WTC11 (cell line): Measurements from ENCODE around the gene PRR5L.

Source experiments
- ATF2 ChIP-seq: sonication (generic); formaldehyde crosslinking; IDR thresholded peaks from 2 replicates; pipeline ENCODE4 v1.8.1; 2022; ENCODE audit warnings: low read depth, missing genetic modification reagents, borderline replicate concordance
- ATF6 ChIP-seq: sonication (generic); formaldehyde crosslinking; IDR thresholded peaks from 2 replicates; pipeline ENCODE4 v1.8.1; 2023; ENCODE audit warnings: mild to moderate bottlenecking, missing genetic modification reagents
- CREB1 ChIP-seq: sonication (generic); formaldehyde crosslinking; IDR thresholded peaks from 2 replicates; pipeline ENCODE4 v1.8.0; 2023; ENCODE audit warnings: mild to moderate bottlenecking, missing genetic modification reagents
- CTCF ChIP-seq: fragments of 200-600 bp; IDR thresholded peaks from 2 replicates; pipeline ENCODE4 v1.8.0; 2022; ENCODE audit warnings: antibody characterized with exemption
- ELF4 ChIP-seq: sonication (generic); formaldehyde crosslinking; IDR thresholded peaks from 2 replicates; pipeline ENCODE4 v1.8.1; 2022; ENCODE audit warnings: low read depth, mild to moderate bottlenecking, moderate library complexity, missing genetic modification reagents
- FOXP4 ChIP-seq: sonication (generic); formaldehyde crosslinking; IDR thresholded peaks from 2 replicates; pipeline ENCODE4 v1.8.0; 2022; ENCODE audit warnings: mild to moderate bottlenecking, missing genetic modification reagents
- JAZF1 ChIP-seq: fragments of 250-450 bp; sonication (Bioruptor Pico); IDR thresholded peaks from 2 replicates; pipeline ENCODE4 v1.9.0; 2021; ENCODE audit warnings: moderate library complexity, mild to moderate bottlenecking, inconsistent platforms
- KAT7 ChIP-seq: sonication (generic); formaldehyde crosslinking; IDR thresholded peaks from 2 replicates; pipeline ENCODE4 v1.8.1; 2023; ENCODE audit warnings: missing genetic modification reagents, mild to moderate bottlenecking, borderline replicate concordance
- RORB ChIP-seq: fragments of 250-450 bp; sonication (Bioruptor Pico); IDR thresholded peaks from 2 replicates; pipeline ENCODE4 v1.9.0; 2021; ENCODE audit warnings: mild to moderate bottlenecking
- TEAD1 ChIP-seq: sonication (generic); formaldehyde crosslinking; IDR thresholded peaks from 2 replicates; pipeline ENCODE4 v1.8.0; 2022; ENCODE audit warnings: mild to moderate bottlenecking, missing genetic modification reagents
- TEAD4 ChIP-seq: sonication (generic); formaldehyde crosslinking; IDR thresholded peaks from 2 replicates; pipeline ENCODE4 v1.8.0; 2022; ENCODE audit warnings: mild to moderate bottlenecking, missing genetic modification reagents
- USF2 ChIP-seq: sonication (generic); formaldehyde crosslinking; IDR thresholded peaks from 2 replicates; pipeline ENCODE4 v1.8.1; 2023; ENCODE audit warnings: mild to moderate bottlenecking, missing genetic modification reagents, moderate library complexity
- ZNF423 ChIP-seq: fragments of 250-450 bp; sonication (Bioruptor Pico); IDR thresholded peaks from 2 replicates; pipeline ENCODE4 v2.1.2; 2022; ENCODE audit warnings: mild to moderate bottlenecking, moderate library complexity

- no peak for TF ChIP-seq JAZF1 (CRISPR knock-in tag)
- TF ChIP-seq ATF2: no peak
- TF ChIP-seq RORB: no peak
- no peak for TF ChIP-seq KAT7
- TF ChIP-seq CTCF: no peak
- no peak for TF ChIP-seq FOXP4 (CRISPR knock-in tag)
- TF ChIP-seq ZNF423 (CRISPR knock-in tag): no peak
- TF ChIP-seq CREB1 (CRISPR knock-in tag): no peak
- no peak for TF ChIP-seq USF2 (CRISPR knock-in tag)
- no peak for TF ChIP-seq TEAD4 (CRISPR knock-in tag)
- no peak for TF ChIP-seq ELF4 (CRISPR knock-in tag)
- TF ChIP-seq ATF6 (CRISPR knock-in tag): no peak
- TF ChIP-seq TEAD1: no peak
These were observed 107.6 kb downstream of the PRR5L start for GRCh38 chr11:36403661-36404060.
